ENCODE measurements around the gene FUT3.

The FUT3 gene

GRCh38 chr19:5882421-5882968, 31.2 kb upstream of the FUT3 start:
- H3K9me3 ChIP-seq, result no peaks in the 10 kb centered on the region
- H3K4me1 ChIP-seq (ENCODE audit: control insufficient read depth in 1 of 2, insufficient read depth in 1 of 2, low read depth in 1 of 2, low read length in 1 of 2), result no peaks in the 10 kb centered on the region
- peaks cover 35% of the 10 kb centered on the region for H3K27me3 ChIP-seq
- no peak overlapping the region for H3K27ac ChIP-seq
- TF ChIP-seq CTCF (IDR thresholded peaks at IDR 0.05), result no peak
- H3K36me3 ChIP-seq, result no peaks in the 10 kb centered on the region
- no peak overlapping the region for H3K4me3 ChIP-seq (ENCODE audit: low read depth in 1 of 2, low read length in 1 of 2)

GRCh38 chr19:5881543-5882299, 30.5 kb upstream of the FUT3 start:
- Histone ChIP-seq H3K9me3 (no peaks in the 10 kb centered on the region), H3K36me3 (no peaks in the 10 kb centered on the region), H3K4me3 (ENCODE audit: low read depth in 1 of 2, low read length in 1 of 2) (no peak overlapping the region), H3K27ac (no peak overlapping the region), H3K27me3 (peaks cover 35% of the 10 kb centered on the region), H3K4me1 (ENCODE audit: control insufficient read depth in 1 of 2, insufficient read depth in 1 of 2, low read depth in 1 of 2, low read length in 1 of 2) (no peaks in the 10 kb centered on the region)
- TF ChIP-seq CTCF (IDR thresholded peaks at IDR 0.05), result no peak

GRCh38 chr19:5880604-5881078, 29.4 kb upstream of the FUT3 start:
- no peak for TF ChIP-seq CTCF (IDR thresholded peaks at IDR 0.05)
- Histone ChIP-seq H3K9me3 (no peaks in the 10 kb centered on the region), H3K4me1 (ENCODE audit: control insufficient read depth in 1 of 2, insufficient read depth in 1 of 2, low read depth in 1 of 2, low read length in 1 of 2) (no peaks in the 10 kb centered on the region), H3K36me3 (no peaks in the 10 kb centered on the region), H3K27me3 (peaks cover 35% of the 10 kb centered on the region), H3K27ac (no peak overlapping the region), H3K4me3 (ENCODE audit: low read depth in 1 of 2, low read length in 1 of 2) (no peak overlapping the region)

GRCh38 chr19:5880196-5880595, 28.9 kb upstream of the FUT3 start:
- no peak for TF ChIP-seq CTCF (IDR thresholded peaks at IDR 0.05)
- Histone ChIP-seq H3K9me3 (no peaks in the 10 kb centered on the region), H3K4me1 (ENCODE audit: control insufficient read depth in 1 of 2, insufficient read depth in 1 of 2, low read depth in 1 of 2, low read length in 1 of 2) (no peaks in the 10 kb centered on the region), H3K27me3 (peaks cover 35% of the 10 kb centered on the region), H3K27ac (no peak overlapping the region), H3K36me3 (no peaks in the 10 kb centered on the region), H3K4me3 (ENCODE audit: low read depth in 1 of 2, low read length in 1 of 2) (no peak overlapping the region)

- no peak overlapping the region for H3K27ac ChIP-seq
These were observed 26.6 kb upstream of the FUT3 start for GRCh38 chr19:5877882-5878281.

More at GRCh38 chr19:5877882-5878281, 26.6 kb upstream of the FUT3 start:
- Histone ChIP-seq H3K4me3 (ENCODE audit: low read depth in 1 of 2, low read length in 1 of 2) (no peak overlapping the region), H3K4me1 (ENCODE audit: control insufficient read depth in 1 of 2, insufficient read depth in 1 of 2, low read depth in 1 of 2, low read length in 1 of 2) (no peaks in the 10 kb centered on the region), H3K9me3 (no peaks in the 10 kb centered on the region), H3K36me3 (no peaks in the 10 kb centered on the region), H3K27me3 (peaks cover 35% of the 10 kb centered on the region)
- no peak for TF ChIP-seq CTCF (IDR thresholded peaks at IDR 0.05)
